ENCODE results near the gene PURA. TPM values are rescaled to one million over a fixed set of nuclear protein-coding genes. Genes with fewer than 3 reads are reported as not detected.

Gene PURA
- total and polyA plus RNA-seq, 2 donors from 2014 or later = 4.7 to 31.6 TPM

- no peak for FAIRE-seq
These were observed 60.8 kb downstream of the PURA start, which contains the start of gene CYSTM1 for GRCh38 chr5:140174465-140175366. Gene CYSTM1, plus strand, starts transcription at chr5:140175188. Its CDS starts 19,278 bp downstream, at chr5:140194466.

More at GRCh38 chr5:140174465-140175366, 60.8 kb downstream of the PURA start, which contains the start of gene CYSTM1:
- H3K27me3 ChIP-seq (ENCODE audit: control insufficient read depth, insufficient read depth, low read length) = no peaks in the 10 kb centered on the region
- H3K27ac ChIP-seq (ENCODE audit: low read depth in 2 of 2, low read length in 2 of 2) = peak within 1 kb of the TSS; percentile 99
- no peaks in the 10 kb centered on the region for H3K9me3 ChIP-seq (ENCODE audit: control insufficient read depth in 2 of 3, insufficient read depth in 1 of 3, low read length in 3 of 3)
- no peaks in the 10 kb centered on the region for H3K36me3 ChIP-seq (ENCODE audit: control insufficient read depth in 2 of 3, insufficient read depth in 3 of 3, low read length in 3 of 3)
- peak; percentile 98 to 99 (median 99) for DNase-seq
- peak within 1 kb of the TSS; percentile 73 to 97 (median 97) for H3K9ac ChIP-seq (ENCODE audit: low read length in 3 of 3)
- peak within 1 kb of the TSS; percentile 85 to 96 (median 87) for H3K4me3 ChIP-seq (ENCODE audit: low read length in 3 of 3)
- TF ChIP-seq, protein P1, sequence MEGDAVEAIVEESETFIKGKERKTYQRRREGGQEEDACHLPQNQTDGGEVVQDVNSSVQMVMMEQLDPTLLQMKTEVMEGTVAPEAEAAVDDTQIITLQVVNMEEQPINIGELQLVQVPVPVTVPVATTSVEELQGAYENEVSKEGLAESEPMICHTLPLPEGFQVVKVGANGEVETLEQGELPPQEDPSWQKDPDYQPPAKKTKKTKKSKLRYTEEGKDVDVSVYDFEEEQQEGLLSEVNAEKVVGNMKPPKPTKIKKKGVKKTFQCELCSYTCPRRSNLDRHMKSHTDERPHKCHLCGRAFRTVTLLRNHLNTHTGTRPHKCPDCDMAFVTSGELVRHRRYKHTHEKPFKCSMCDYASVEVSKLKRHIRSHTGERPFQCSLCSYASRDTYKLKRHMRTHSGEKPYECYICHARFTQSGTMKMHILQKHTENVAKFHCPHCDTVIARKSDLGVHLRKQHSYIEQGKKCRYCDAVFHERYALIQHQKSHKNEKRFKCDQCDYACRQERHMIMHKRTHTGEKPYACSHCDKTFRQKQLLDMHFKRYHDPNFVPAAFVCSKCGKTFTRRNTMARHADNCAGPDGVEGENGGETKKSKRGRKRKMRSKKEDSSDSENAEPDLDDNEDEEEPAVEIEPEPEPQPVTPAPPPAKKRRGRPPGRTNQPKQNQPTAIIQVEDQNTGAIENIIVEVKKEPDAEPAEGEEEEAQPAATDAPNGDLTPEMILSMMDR (IDR thresholded peaks at IDR 0.05; ENCODE audit: borderline replicate concordance, extremely low read depth, insufficient read depth) = peak; percentile 15
- peaks cover 0 to 12% (median 10%) of the 10 kb centered on the region in 3 donors for H3K4me1 ChIP-seq (ENCODE audit: control insufficient read depth in 2 of 3, insufficient read depth in 2 of 3, low read depth in 1 of 3, low read length in 3 of 3)
- intact Hi-C loops (cut with DNase I) = no loop called here

Other genes starting within 250 kb of the PURA start
- gene NRG2, start 70.8 kb upstream of the PURA start, total RNA-seq = 1.9 TPM
- gene NRG2, start 70.8 kb upstream of the PURA start, polyA plus RNA-seq (ENCODE audit: insufficient read depth, low read depth, low replicate concordance) = 4.6 TPM
- gene IGIP, start 11.8 kb downstream of the PURA start, total RNA-seq = 15.5 TPM
- gene IGIP, start 11.8 kb downstream of the PURA start, polyA plus RNA-seq (ENCODE audit: insufficient read depth, low read depth, low replicate concordance) = 13.2 TPM
- gene CYSTM1, start 61.1 kb downstream of the PURA start, total RNA-seq = 157 TPM
- gene CYSTM1, start 61.1 kb downstream of the PURA start, polyA plus RNA-seq (ENCODE audit: insufficient read depth, low read depth, low replicate concordance) = 485 TPM
- 48.9 TPM for gene PFDN1, start 189.0 kb downstream of the PURA start, total RNA-seq
- 85.8 TPM for gene PFDN1, start 189.0 kb downstream of the PURA start, polyA plus RNA-seq (ENCODE audit: insufficient read depth, low read depth, low replicate concordance)
- 7.8 TPM for gene HBEGF, start 232.5 kb downstream of the PURA start, total RNA-seq
- gene HBEGF, start 232.5 kb downstream of the PURA start, polyA plus RNA-seq (ENCODE audit: insufficient read depth, low read depth, low replicate concordance) = 6.0 TPM
- 2.5 TPM for gene SLC4A9, start 246.1 kb downstream of the PURA start, total RNA-seq
- 29.9 TPM for gene SLC4A9, start 246.1 kb downstream of the PURA start, polyA plus RNA-seq (ENCODE audit: insufficient read depth, low read depth, low replicate concordance)

All from kidney (tissue), 14 donors.